HG03097 (cell line): Measurements from ENCODE around the gene AUTS2.

Experiments used
- ATAC-seq: cut with Tn5 transposase; IDR thresholded peaks from one replicate; pipeline ENCODE4 v1.9.1; 2021; ENCODE audit not compliant: unreplicated experiment, low FRiP score

Gene AUTS2

DNA sequence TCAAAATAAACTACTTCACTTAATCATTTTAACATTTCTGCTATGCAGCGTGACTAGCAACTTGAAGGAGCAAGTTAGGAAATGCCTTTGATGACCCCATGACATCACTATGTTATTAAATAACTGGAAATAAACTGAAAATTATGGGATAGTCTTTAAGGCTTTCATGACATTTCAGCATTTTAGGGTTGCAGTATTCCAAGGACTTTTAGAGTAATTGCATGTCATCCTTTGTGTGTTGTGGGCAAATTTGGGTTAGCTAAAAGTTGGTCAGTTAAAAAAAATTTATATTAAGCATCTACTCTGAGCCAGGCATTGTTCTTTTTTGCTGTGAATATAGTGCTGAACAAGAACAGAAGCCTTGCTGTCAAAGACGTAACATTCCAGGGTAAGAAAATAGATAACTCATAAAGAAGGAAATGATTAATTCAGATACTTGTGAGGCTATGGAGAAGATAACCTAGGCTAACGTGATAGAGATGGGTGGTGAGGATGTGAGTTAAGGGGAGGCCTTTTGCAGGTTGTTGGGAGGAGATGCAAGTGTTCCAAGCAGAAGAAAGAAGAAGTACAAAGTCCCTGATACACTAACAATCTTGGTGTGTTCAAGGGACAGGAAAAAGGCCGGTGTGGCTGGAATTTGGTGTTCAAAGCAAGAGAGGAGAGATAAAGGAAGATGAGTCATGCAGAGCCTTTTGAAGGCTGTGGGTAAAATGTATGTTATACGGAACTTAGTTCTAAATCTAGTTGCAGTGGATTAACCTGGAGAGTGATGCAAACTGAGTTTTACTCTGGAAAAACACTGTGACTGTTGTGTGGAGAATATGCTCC, 610.2 kb downstream of the AUTS2 start:
- no peak for ATAC-seq

DNA sequence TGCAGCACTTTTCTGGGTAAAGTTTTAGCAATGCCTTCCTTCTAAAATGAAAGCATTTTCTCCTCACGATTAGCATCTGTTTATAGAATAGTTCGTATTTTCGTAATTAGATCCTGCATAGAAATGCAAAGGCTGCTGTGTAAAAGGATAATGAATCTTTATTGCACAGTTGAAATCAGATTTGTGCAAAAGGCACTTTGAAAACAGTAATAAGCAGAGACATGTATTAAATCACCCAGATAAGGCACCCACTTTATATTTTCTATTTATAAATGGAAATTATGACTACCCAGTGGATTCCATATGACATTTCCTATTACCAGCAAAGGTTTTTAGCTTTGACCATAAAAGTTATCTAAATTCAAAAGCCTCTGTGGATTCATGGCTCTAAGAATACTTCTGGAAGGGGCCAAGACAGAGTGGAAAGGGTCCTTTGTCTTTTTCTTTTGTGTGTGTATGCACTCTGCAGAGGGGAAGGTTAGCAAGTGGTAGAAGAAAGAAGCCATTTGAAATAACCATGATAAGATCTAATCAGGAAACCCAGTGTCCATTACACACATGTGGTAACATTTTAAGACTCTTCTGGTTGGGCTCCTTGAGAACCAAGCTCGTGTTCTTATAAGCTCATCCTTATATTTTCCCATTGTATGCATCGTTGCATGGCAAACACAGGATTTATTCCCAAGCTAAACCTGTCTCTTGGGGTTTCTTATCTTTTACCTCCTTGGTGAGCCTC, 612.1 kb downstream of the AUTS2 start:
- ATAC-seq, result no peak

DNA sequence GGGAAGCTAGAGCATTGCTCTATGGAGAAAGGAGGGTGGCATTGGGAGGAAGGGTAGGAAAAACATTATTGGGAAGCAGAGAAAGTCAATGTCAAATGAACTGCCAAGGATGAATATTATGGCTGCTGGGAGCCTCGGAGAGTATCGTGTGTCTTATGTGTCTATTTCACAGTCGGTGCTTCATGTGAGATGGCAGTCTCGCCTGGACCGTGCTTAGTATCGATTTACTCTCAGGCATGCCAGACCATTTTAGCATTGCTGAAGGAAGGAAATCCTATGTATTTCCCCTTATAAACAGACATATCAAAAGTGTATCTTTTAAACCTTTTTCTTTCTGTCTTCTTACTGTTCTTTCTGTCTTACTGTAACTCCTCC, 612.6 kb downstream of the AUTS2 start:
- ATAC-seq, result no peak

DNA sequence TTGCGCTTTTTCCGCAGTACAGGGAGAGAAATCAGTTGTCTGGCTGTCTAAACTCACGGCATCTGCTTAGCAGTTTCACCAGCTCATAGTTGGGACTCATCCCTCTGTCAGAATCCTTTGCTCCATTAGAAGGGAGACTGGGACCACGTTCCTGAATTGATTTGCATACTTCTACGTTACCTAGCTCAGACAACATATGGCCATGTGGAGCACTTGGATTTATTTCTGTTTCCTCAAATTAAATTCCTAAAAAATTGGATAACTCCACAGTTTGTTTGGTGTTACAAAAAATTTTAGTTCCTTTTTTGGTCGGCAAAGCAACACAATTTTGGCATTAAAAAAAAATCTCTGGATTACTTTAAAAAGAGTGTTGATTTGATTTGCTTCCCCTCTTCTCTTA, 614.0 kb downstream of the AUTS2 start:
- no peak for ATAC-seq

DNA sequence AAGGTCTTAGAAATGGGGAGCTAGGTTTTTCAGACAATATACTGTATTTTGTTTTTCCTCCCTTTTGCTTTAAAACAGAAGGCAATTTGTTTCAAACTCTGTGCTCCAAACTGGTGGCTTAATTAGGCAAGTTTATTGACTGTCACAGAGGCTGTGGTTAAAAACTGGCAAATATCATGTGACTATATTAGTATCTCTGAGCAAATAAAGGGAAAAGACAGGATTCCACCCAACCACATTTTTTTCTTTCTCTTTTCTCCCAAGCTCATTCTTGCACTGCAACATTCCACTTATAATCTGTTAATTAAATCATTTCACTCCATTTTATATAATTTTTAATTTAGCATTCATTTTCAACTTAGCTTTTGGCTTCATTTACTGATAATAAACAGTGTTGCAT, 615.8 kb downstream of the AUTS2 start:
- ATAC-seq, result no peak

DNA sequence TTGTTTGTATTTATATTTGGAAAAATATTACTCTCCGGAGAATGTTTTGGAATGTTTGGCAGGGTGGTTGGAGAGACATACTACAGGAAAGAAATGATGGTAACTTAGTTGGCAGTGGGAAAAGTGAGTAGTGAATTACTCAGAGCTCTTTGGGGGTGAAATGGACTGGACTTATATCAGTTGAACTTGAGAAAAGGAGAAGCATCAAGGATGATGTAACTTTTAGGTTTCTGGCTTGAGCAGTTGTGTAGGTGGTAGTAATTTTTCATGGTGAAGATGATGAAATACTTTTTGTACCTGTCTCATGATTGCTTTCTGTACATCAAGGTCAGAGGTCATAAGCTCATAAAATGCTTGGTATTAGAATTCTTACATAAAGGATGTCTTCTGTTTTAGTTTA, 617.2 kb downstream of the AUTS2 start:
- ATAC-seq, result no peak

DNA sequence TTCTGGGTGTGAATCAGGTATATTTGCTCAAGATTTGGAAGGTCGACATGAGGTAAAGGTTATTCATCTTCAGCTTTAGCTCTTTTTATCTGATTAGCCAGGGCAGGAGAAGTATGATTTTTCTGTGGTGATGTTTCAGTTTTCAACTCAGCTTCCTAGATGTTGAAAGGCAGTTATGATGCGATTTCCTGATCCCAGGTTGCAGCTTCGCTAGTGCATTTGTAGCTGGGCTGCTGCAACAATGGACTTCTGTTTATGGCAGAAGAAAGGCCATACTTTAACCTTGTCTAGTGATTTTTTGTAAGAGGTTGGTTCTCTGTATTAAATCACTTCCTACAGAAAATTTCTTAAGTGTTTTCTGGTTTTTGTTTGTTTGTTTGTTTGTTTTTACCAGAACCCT, 619.3 kb downstream of the AUTS2 start:
- ATAC-seq, result no peak

DNA sequence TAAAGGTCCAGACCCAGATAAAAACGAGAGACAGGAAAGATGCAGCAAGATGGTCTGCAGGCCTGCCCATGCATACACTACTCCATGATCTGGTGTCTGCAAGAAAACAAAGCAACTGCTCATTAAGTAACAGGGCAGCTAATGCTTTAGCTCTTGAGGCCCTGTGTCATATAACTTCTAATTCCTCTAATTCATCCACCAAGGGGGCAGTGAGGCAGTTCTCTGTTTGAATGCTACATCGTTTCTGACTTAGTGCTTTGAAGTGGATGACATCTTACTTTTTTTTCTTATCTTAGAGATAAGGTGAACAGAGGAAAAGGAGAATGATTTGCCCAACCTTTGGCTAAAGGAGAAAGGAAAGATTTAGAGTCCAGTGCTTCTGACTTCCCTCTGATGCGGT, 619.7 kb downstream of the AUTS2 start:
- no peak for ATAC-seq

DNA sequence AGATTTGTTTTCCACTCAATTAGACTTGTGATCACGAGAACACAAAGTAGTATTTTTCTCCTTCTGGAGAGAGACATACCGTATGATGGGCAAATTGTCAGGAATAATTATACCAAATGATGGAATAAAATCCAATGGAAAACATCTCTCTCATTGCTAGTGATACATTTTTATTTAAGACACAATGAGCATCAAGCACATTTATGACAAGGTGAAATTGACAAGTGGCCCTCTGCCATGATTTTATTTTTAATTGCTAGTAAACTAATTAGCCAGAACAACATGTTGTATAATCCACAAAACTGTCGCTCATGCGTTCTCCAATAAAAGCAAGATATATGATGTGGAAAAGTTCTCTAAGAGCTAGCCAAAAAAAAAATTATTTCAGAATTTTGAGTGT, 620.8 kb downstream of the AUTS2 start:
- ATAC-seq, result no peak

DNA sequence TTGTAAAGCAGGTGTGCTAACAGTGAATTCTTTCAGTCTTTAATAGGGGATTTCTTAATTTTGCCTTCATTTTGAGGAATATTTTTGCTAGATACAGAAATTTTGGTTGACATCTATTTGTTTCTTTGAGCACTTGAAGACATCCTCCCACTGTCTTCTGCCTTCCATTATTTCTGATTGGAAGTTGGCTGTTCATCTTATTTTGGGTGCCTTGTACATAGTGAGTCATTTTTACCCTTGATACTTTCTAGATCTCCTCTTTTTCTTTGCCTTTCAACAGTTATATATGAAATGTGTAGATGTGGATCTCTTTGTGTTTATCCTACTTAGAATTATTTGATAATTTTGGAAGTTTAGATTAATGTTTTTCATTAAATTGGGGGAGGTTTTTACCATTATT, 631.0 kb downstream of the AUTS2 start:
- no peak for ATAC-seq

DNA sequence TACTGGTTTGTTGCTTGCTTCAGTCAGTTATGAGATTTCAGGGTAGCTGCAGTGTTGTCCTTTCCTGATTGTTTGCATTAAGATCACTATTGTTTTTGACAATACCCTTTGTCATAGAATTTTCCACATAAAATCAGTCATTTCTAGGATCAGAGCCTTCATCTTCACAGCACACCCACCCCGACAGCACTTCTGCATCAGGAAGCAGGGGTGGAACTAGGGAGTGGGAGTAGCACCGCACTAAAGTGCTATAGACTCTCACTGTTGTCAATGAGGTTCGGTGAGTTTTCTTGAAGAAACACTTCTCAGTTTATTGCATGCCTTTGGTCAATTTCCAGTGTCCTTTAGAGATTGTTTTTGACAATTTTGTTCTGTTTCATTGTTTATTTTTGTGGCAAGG, 632.5 kb downstream of the AUTS2 start:
- no peak for ATAC-seq

DNA sequence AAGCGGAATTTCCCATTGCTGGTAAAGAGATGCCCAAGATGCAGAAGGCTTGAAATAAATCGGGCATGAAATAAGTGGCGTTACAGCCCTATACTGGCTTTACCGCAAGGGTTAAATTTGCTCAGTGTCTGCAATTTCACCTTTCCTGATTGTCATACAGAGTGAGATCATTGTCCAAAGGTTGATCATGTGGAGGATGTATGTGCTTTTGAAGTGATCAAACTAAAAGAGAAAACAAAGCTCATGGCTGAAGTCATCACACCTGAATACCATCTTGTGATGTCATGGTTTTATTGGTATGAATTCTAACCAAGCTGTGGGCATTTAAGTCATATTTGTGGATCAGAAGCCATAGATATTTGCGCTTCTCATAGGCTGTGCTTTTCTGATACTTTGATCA, 635.5 kb downstream of the AUTS2 start:
- ATAC-seq, result no peak

DNA sequence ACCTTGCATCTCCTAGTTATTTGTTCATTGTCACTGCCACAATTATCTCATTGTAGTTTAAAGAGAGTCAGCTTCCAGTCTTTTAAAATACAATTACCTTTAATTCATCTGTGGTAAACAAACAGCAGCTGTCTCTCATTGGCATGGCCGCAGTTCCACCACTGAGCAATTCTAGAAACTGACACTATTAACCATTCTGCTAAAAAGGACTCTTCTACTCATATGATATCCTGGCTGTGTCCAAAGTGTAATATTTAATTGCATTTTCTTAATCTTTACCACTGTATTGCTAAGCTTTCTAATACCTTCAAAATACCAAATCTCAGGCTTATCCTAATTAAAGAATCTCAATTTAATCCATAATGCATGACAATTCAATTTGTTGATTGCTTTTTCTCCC, 639.0 kb downstream of the AUTS2 start:
- no peak for ATAC-seq

DNA sequence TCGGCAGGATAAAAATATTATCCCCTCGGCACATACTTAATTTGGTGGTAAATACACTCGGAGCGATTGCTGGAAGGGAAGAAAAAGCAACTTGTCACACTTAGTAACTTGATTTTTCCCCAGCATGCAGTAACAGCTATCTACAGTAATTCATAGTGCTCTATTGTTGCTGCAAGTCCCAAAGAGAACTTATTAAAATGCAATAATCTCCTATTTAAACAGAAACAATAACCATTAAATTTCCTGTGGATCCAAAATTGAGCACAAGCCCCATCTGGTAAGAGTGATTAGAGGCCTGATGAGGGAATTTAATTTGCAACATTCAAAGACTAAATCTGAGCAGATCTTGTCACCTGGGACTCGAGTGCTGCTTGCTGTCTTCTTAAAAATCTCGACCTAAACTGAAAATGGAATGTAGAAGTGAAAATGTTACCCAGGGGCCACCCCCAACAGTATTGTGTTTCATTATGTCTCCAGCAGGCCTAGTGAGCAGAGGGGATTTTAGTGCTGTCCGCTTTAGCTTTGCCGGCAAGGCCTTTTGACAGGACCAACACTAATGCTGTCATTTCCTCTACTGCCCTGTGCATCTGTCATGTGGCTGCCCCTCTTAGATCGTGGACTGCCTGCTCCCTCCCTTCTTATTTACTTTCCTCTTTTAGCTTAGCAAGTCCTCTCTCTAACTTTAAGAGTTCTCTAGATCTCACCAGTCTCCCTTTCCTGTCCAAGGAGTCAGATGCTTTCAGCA, 639.7 kb downstream of the AUTS2 start:
- peak; percentile 98 for ATAC-seq

DNA sequence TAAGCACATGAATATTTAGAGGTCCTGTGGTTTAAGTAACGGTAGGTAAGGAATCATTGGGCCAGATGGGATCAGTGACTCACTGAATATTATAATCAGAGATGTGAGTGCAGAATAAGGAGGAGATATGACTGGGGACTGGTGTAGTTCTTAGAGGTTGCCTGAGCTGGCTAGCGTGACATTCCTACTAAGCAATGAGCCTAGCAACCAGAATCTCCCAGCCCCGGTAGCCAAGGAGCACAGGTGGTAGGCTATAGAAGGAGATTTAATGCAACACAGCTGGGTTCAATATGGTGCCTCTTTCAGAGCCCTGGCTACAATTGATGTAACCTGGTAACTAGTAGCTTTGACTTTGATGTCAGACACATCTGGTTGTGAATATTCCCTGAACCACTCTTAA, 641.6 kb downstream of the AUTS2 start:
- no peak for ATAC-seq

DNA sequence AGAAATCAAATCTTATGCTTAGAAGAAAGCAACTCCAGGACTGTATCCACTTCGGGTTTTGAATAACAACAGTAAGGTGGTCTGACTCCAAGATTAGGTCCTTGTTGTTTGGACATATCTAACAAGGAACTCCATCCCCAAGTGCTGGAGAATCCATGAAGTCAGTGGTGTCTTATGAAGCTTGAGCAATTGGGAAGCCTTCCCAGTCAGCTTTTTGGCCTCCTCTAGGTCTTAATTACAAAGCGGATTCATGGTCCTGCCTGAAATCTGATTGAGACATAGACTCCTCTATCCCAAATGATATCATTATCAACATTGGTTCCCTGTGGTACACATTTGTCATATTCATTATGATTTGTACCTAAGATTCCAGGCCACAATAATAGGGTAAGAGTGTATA, 642.6 kb downstream of the AUTS2 start:
- ATAC-seq, result no peak

DNA sequence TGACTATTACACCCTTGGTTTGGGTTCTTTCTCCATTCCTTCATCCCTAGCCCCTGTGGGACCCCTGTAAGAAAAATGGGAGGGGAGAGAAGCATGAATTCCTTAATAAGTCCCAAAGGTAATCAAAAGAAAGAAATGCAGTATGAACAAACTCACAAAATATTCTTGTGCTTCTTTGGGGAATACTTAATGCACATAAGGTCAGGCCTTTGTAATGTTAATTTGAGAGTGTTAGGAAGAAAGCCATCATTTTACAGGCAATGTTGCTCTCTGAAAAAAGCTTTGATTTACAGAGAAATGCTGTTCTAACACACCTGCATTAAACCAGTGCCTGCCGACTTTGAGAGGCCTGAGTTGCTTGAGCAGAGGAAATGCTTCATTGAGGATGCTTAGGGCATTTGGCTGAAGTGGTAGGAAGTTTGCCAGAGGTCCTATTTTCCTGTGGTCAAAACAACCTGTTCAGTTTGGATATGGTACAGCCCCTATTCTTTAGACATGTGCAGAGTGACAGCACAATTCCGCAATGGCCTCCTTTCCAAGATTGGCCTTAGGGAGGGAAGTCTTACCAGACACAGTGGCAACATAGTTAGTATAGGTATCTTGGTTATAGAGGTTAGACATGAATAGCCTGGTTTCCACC, 643.4 kb downstream of the AUTS2 start:
- ATAC-seq, result no peak

DNA sequence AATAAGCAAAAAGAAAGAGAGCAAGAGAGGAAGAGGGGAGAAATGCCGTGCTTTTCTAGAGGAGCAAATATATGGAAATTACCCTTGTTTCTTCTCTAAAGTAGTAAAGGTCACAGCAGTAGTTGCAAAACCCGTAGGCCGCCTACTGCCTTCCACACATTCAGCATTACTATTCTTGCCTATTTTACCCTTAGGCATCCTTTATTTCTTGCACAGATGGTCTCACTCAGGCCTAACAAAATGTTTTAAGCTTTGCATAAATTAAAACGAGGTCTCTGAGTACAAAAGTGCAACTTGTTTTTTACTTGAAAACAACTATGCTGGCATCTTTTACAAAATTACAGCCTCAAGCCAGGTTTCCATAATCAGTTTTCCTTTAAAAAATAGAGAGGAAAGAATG, 644.6 kb downstream of the AUTS2 start:
- no peak for ATAC-seq

DNA sequence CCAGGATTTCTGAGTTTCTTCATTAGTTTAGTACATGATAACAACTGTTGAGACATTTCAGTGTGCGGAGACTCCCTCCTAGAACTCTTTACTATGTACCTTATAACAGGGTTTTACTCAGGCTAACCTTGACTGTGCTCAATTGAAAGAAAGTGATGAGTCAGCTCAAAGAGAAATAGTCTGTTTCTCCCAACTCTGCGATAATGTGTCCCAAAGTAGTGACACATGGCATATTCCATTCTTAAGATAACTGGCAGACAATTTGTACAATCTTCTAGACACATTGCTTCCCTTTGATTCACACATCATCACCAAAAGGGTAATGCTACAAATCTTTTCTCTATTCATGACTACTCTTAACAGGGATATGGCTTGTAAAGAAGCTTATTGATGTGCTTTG, 645.2 kb downstream of the AUTS2 start:
- no peak for ATAC-seq

DNA sequence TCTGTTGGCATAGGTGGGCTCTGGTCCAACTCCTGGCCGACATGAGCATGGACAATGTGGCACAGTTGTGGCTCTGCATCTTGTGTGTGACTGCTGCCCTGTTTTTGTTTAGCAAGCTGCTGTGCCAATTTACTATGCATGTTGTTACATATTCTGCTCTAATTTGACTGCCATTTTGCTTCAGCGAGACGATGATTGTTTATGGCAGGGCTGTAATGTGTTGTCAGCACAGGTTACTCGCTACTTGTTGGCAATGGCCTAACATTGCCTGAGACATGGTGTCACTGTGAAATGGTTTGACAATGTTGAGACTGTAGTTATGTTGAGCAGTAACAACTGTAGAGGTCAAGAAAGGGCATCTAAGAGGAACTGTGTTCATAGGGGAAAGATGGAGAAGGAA, 659.6 kb downstream of the AUTS2 start:
- no peak for ATAC-seq

DNA sequence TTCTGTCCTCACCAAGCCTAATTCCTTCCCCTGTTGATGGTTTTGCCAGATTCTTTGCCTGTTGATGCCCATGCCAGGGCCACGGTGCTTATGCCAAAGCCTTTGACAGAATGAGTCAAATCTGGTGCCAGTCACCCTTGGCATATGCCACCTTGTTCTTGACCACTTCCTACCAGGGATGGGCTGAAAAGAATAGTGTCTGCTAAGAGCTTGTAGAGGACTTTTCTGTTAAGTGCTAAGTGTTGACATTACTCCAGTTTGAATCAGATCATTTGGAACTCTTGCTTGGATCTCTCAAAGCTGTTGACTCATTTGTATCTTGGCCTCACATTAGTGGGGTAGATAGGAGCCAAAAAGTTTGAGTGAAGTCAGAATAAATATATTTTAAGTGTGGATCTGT, 661.2 kb downstream of the AUTS2 start:
- no peak for ATAC-seq
